H1 (cell line): ENCODE data around the gene MELK. TPM values are rescaled to one million over a fixed set of nuclear protein-coding genes. Genes with fewer than 3 reads are reported as not detected.

Experiments used
- CTCF ChIA-PET: fragments of 300-600 bp; sonication (Branson Sonifier 250); formaldehyde crosslinking; loops from one replicate; lab custom pipeline; 2021; ENCODE audit not compliant: partially characterized antibody; lab: Charles Lee
- POLR2A ChIA-PET: fragments of 300-600 bp; sonication (Branson Sonifier 250); formaldehyde crosslinking; loops from one replicate; lab custom pipeline; 2021; ENCODE audit warnings: inconsistent platforms; ENCODE audit not compliant: partially characterized antibody; lab: Charles Lee
- DNase-seq, 2 experiments: peaks; one replicate each; pipeline versions ENCODE4 v3.0.0 to v3.0.0-alpha.2; 2010 to 2022; ENCODE audit warnings: low spot score in 2 of 2, low read depth in 1 of 2, mixed read lengths in 1 of 2
- FAIRE-seq: peaks from 2 replicates; lab custom pipeline; 2011; peaks lifted over from hg19 to GRCh38; lab: Jason Lieb, UNC
- H2AFZ ChIP-seq: 2 replicates; pipeline ENCODE4 v1.8.1; 2012; ENCODE audit warnings: low read length, inconsistent platforms
- H2AK5ac ChIP-seq: 2 replicates; pipeline ENCODE4 v1.6.1; 2013; ENCODE audit warnings: low read depth, low read length
- H2BK120ac ChIP-seq: replicated peaks from 2 replicates; pipeline ENCODE3; 2013; ENCODE audit warnings: low read depth, low read length, inconsistent platforms
- H2BK12ac ChIP-seq: 2 replicates; pipeline ENCODE4 v1.6.1; 2013; ENCODE audit warnings: low read depth, low read length
- H2BK15ac ChIP-seq: 2 replicates; pipeline ENCODE4 v1.6.1; 2013; ENCODE audit warnings: low read length
- H2BK20ac ChIP-seq: 2 replicates; pipeline ENCODE4 v1.6.1; 2013; ENCODE audit warnings: low read length
- H2BK5ac ChIP-seq: 2 replicates; pipeline ENCODE4 v1.6.1; 2013; ENCODE audit warnings: low read depth, low read length
- H3K14ac ChIP-seq: 2 replicates; pipeline ENCODE4 v1.6.1; 2013; ENCODE audit warnings: inconsistent platforms; ENCODE audit not compliant: insufficient read length
- H3K18ac ChIP-seq: 2 replicates; pipeline ENCODE4 v1.6.1; 2013; ENCODE audit warnings: low read length; ENCODE audit errors: extremely low read depth
- H3K23ac ChIP-seq: 2 replicates; pipeline ENCODE4 v1.6.1; 2013; ENCODE audit warnings: inconsistent platforms; ENCODE audit not compliant: insufficient read length
- H3K23me2 ChIP-seq: 2 replicates; pipeline ENCODE4 v1.6.1; 2013; ENCODE audit warnings: low read depth, low read length
- H3K27ac ChIP-seq: 2 replicates; pipeline ENCODE4 v1.6.1; 2011; ENCODE audit warnings: low read depth, low read length, inconsistent platforms
- H3K27me3 ChIP-seq, 4 experiments: replicated peaks in 1 of 4; 1 replicate in 1 of 4; 2 replicates in 3 of 4; pipeline versions ENCODE4 v1.6.1 to v1.8.1; 2011 to 2013; ENCODE audit warnings: low read length in 3 of 4, mild to moderate bottlenecking in 3 of 4, inconsistent platforms in 2 of 4, mixed read lengths in 2 of 4, moderate library complexity in 1 of 4; ENCODE audit not compliant: control insufficient read depth in 3 of 4, insufficient read depth in 3 of 4; ENCODE audit errors: extremely low read depth in 1 of 4
- H3K36me3 ChIP-seq, 4 experiments: 2 replicates each; pipeline versions ENCODE4 v1.6.1 to v1.8.1; 2011 to 2013; ENCODE audit warnings: mild to moderate bottlenecking in 4 of 4, low read length in 3 of 4, moderate library complexity in 2 of 4, control low read depth in 1 of 4, inconsistent platforms in 1 of 4; ENCODE audit not compliant: insufficient read depth in 4 of 4, control insufficient read depth in 2 of 4
- H3K4ac ChIP-seq: replicated peaks from 2 replicates; pipeline ENCODE3; 2013; ENCODE audit warnings: low read length, low read depth, mixed read lengths, inconsistent platforms; ENCODE audit not compliant: insufficient read length
- H3K4me1 ChIP-seq, 4 experiments: replicated peaks in 1 of 4; 1 replicate in 1 of 4; 2 replicates in 3 of 4; pipeline versions ENCODE4 v1.6.1 to v1.8.1; 2011 to 2013; ENCODE audit warnings: low read length in 3 of 4, inconsistent platforms in 2 of 4, mixed read lengths in 1 of 4; ENCODE audit not compliant: insufficient read depth in 4 of 4, control insufficient read depth in 3 of 4
- H3K4me2 ChIP-seq, 2 experiments: 2 replicates each; pipeline versions ENCODE4 v1.6.1 to v1.8.1; 2011 to 2013; ENCODE audit warnings: low read depth in 2 of 2, low read length in 2 of 2, control low read depth in 1 of 2, inconsistent platforms in 1 of 2, mild to moderate bottlenecking in 1 of 2; ENCODE audit not compliant: insufficient read depth in 1 of 2
- H3K4me3 ChIP-seq, 4 experiments: fragments of 200-600, 300-600 bp in 1 of 4; sonication (generic), shearing (Covaris generic), sonication (Bioruptor Twin) in 1 of 4; 2 replicates each; pipeline versions ENCODE4 v1.5.1 to v1.8.1; 2011 to 2016; ENCODE audit warnings: low read length in 4 of 4, low read depth in 3 of 4, control low read depth in 2 of 4, inconsistent platforms in 2 of 4, mild to moderate bottlenecking in 2 of 4, mixed read lengths in 1 of 4, moderate library complexity in 1 of 4; ENCODE audit not compliant: insufficient read depth in 2 of 4; ENCODE audit errors: extremely low read depth in 1 of 4
- H3K56ac ChIP-seq: replicated peaks from 2 replicates; pipeline ENCODE3; 2013; ENCODE audit warnings: low read depth, mild to moderate bottlenecking, mixed read lengths, low read length, inconsistent platforms; ENCODE audit not compliant: insufficient read length
- H3K79me1 ChIP-seq: 2 replicates; pipeline ENCODE4 v1.6.1; 2013; ENCODE audit warnings: low read depth, low read length, control low read depth
- H3K79me2 ChIP-seq, 2 experiments: 2 replicates each; pipeline versions ENCODE4 v1.6.1 to v1.8.1; 2012 to 2013; ENCODE audit warnings: low read length in 2 of 2, mild to moderate bottlenecking in 2 of 2, inconsistent platforms in 1 of 2; ENCODE audit not compliant: insufficient read depth in 2 of 2, control insufficient read depth in 1 of 2
- H3K9ac ChIP-seq, 4 experiments: replicated peaks in 1 of 4; 1 replicate in 1 of 4; 2 replicates in 3 of 4; pipeline versions ENCODE4 v1.6.1 to v1.8.1; 2011 to 2013; ENCODE audit warnings: low read depth in 3 of 4, low read length in 3 of 4, control low read depth in 2 of 4, mild to moderate bottlenecking in 2 of 4, moderate library complexity in 2 of 4, inconsistent platforms in 1 of 4; ENCODE audit errors: extremely low read depth in 1 of 4
- H3K9me3 ChIP-seq, 2 experiments: 2 replicates each; pipeline versions ENCODE4 v1.6.1 to v1.8.1; 2012 to 2013; ENCODE audit warnings: mild to moderate bottlenecking in 2 of 2, moderate library complexity in 2 of 2, control low read depth in 1 of 2, inconsistent platforms in 1 of 2, low read depth in 1 of 2, low read length in 1 of 2, mixed read lengths in 1 of 2; ENCODE audit not compliant: insufficient read depth in 2 of 2
- H4K20me1 ChIP-seq, 2 experiments: replicated peaks in 1 of 2; 2 replicates each; pipeline versions ENCODE3 to v1.8.1; 2011 to 2013; ENCODE audit warnings: inconsistent platforms in 2 of 2, low read length in 2 of 2, mild to moderate bottlenecking in 1 of 2; ENCODE audit not compliant: insufficient read depth in 2 of 2, control insufficient read depth in 1 of 2
- H4K5ac ChIP-seq: 2 replicates; pipeline ENCODE4 v1.6.1; 2013; ENCODE audit warnings: low read length, low read depth, mixed read lengths, inconsistent platforms; ENCODE audit not compliant: insufficient read length
- H4K8ac ChIP-seq: 2 replicates; pipeline ENCODE4 v1.8.0; 2013; ENCODE audit warnings: mild to moderate bottlenecking, moderate library complexity, low read length, inconsistent platforms; ENCODE audit not compliant: insufficient read depth; ENCODE audit errors: extremely low read depth
- H4K91ac ChIP-seq: replicated peaks from 2 replicates; pipeline ENCODE3; 2013; ENCODE audit warnings: low read length, mixed read lengths, inconsistent platforms; ENCODE audit not compliant: insufficient read length
- NANOG ChIP-seq: IDR thresholded peaks from 2 replicates; pipeline ENCODE4 v1.6.1; 2011; ENCODE audit warnings: low read length, low read depth, mild to moderate bottlenecking, inconsistent platforms; ENCODE audit not compliant: insufficient read depth, poor library complexity, severe bottlenecking
- RAD21 ChIP-seq, 2 experiments: IDR thresholded peaks in 1 of 2; conservative IDR thresholded peaks in 1 of 2; 2 replicates each; pipeline ENCODE4 v1.6.1; 2011; ENCODE audit warnings: low read depth in 2 of 2, low read length in 2 of 2, improper control_type of control experiment in 1 of 2, inconsistent platforms in 1 of 2, mild to moderate bottlenecking in 1 of 2, moderate library complexity in 1 of 2
- TEAD4 ChIP-seq: IDR thresholded peaks from 2 replicates; pipeline ENCODE4 v1.6.1; 2012; ENCODE audit warnings: low read depth, low read length, inconsistent platforms, mixed read lengths
- WGBS, 2 experiments: shearing (Covaris generic) in 1 of 2; methylation state at CpG; one replicate each; pipeline versions ENCODE4 v1.1.6 to v1.1.7; 2013 to 2015; ENCODE audit warnings: low lambda C conversion rate in 2 of 2, mixed read lengths in 2 of 2, inconsistent platforms in 1 of 2, low coverage in 1 of 2, missing lambda C conversion rate in 1 of 2; ENCODE audit not compliant: insufficient replicate concordance in 2 of 2, insufficient coverage in 1 of 2, insufficient read length in 1 of 2; ENCODE audit errors: extremely low coverage in 1 of 2, missing lambda C conversion rate in 1 of 2; 5-methylcytosine and 5-hydroxymethylcytosine counted together
- polyA plus RNA-seq, 7 experiments: library from polyadenylated mRNA; depleted of rRNA in 3 of 7; stranded (reverse) in 5 of 7; unstranded in 2 of 7; fragments of >200 nt in 5 of 7; fragments of 200-250 nt in 2 of 7; gene quantifications; 1 replicate in 5 of 7; 2 replicates in 1 of 7; 4 replicates in 1 of 7; pipeline versions ENCODE4 v1.2.1 to v1.2.3, GENCODE V29; 2011 to 2013; ENCODE audit warnings: missing spikeins in 2 of 7, mixed read lengths in 2 of 7
- total RNA-seq: library from RNA; stranded (reverse); fragmentation: NEBNext Ultra II Directional; extraction: Animal tissue kit (Norgen Biotek cat#: 25700); gene quantifications from 2 replicates; pipeline ENCODE4 v1.2.1, GENCODE V29; 2021

The MELK gene
- total and polyA plus RNA-seq, 2 of the 8 experiments (the other 6 are each of a cell fraction or from before 2014, with no cell fraction given) = 26.2 to 53.1 TPM

DNA sequence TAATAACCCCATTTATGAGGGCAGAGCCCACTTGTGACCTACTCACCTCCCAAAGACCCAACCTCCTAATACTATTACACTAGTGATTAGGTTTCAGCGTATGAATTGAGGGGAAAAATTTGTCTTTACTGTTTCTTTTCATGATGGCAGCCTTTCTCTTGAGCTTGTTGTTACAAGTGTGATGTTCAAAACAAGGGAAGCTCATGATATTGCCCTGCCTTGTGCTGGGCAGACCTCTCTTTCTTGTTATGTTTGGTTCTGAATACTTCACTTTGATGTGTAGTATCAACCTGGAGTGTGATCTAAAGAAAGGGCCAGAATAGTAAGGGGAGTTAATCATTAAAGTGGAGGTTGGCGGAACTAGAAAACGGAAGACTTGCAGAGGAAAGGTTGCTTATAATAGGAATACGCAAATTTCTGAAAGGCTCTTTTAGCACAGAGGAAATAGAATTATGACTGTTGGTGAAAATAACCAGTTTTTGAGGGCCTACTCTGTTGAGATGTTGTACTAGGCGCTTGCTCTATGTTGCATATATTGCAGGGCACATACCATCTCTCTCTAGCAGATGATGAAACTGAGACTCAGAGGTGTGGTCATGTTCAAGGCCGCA is 68.2 kb downstream of the MELK start:
- CTCF ChIA-PET = interaction anchor here (1.3 kb wide), 1 partner anchor 9 kb away, joined by 3 read pairs; no protein-coding TSS in a partner anchor
- H2AK5ac ChIP-seq = no peak overlapping the region
- DNase-seq = no peak
- no peaks in the 10 kb centered on the region; the same call in 1 of the 2 replicates for H3K23me2 ChIP-seq
- POLR2A ChIA-PET = no interaction called here
- H3K36me3 ChIP-seq = peaks cover 2 to 25% (median 7%) of the 10 kb centered on the region in 4 experiments; a peak in 4 of 8 replicates
- no peak overlapping the region for H2BK15ac ChIP-seq
- no peak overlapping the region for H2AFZ ChIP-seq
- no peak overlapping the region for H3K27ac ChIP-seq
- no peak overlapping the region for H2BK120ac ChIP-seq
- FAIRE-seq = no peak
- 89% methylated on average over 6 of the region's 6 CpGs; no CpG with 5 or more reads in 1 of the 2 experiments for WGBS, 2 experiments
- no peak overlapping the region for H3K23ac ChIP-seq
- H3K18ac ChIP-seq = no peak overlapping the region
- no peaks in the 10 kb centered on the region for H3K79me2 ChIP-seq
- H4K8ac ChIP-seq = no peak overlapping the region
- TF ChIP-seq NANOG (no peak), RAD21 (IDR thresholded peaks at IDR 0.05 in 1 of 2, conservative IDR thresholded peaks at IDR 0.05 in 1 of 2; ENCODE audit: low read depth in 2 of 2, low read length in 2 of 2) (no peak), TEAD4 (no peak)
- H3K56ac ChIP-seq = no peak overlapping the region
- no peak overlapping the region for H3K4me2 ChIP-seq
- H4K5ac ChIP-seq = no peak overlapping the region
- H3K4me3 ChIP-seq = no peak overlapping the region
- no peak overlapping the region for H3K4ac ChIP-seq
- no peak overlapping the region for H2BK20ac ChIP-seq
- H3K9ac ChIP-seq = no peak overlapping the region
- H3K27me3 ChIP-seq = no peaks in the 10 kb centered on the region
- H4K20me1 ChIP-seq = no peaks in the 10 kb centered on the region
- H2BK5ac ChIP-seq = no peak overlapping the region
- H4K91ac ChIP-seq = no peak overlapping the region
- no peaks in the 10 kb centered on the region for H3K79me1 ChIP-seq
- H2BK12ac ChIP-seq = no peak overlapping the region
- no peak overlapping the region for H3K14ac ChIP-seq
- no peaks in the 10 kb centered on the region for H3K4me1 ChIP-seq
- H3K9me3 ChIP-seq = no peaks in the 10 kb centered on the region
